GM18907 (cell line): Measurements from ENCODE around the gene WDCP.

Experiments used
- ATAC-seq: cut with Tn5 transposase; IDR thresholded peaks from one replicate; pipeline ENCODE4 v1.9.1; 2021; ENCODE audit warnings: mild to moderate bottlenecking, moderate library complexity; ENCODE audit not compliant: unreplicated experiment

Gene WDCP

DNA sequence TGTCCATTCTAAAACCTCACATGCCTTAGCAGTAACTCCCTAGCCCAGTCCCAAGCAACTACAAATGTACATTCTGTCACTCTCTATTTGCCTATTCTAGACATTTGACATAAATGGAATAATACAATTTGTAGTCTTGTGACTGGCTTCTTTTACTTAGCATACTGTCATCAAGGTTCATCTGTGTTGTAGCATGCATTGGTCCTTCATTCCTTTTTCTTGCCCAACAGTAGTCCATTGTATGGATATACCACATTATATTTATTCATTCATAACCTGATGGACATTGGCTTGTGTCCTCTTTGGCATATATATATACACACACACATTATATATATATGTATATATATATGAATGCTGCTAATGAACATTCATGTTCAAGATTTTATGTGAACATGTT is 39.5 kb downstream of the WDCP start:
- no peak for ATAC-seq

DNA sequence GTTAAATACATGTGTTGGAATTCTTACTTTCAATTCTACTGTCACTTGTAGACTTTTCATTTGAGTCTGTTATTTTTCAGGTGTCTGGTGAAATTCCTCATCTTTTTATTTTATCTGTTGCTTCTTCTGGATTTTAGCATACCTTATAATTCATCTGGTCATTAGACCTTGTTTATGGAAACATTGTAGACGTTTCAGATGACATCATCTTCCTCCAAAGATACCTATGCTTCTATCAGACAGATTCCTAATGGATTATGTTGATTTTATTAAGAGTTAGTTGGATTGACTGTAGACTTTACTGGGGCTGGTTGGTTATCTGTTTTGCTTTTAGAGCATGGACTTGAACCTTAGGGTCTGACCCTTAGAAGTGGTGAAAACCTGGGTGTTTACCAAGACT is 52.6 kb downstream of the WDCP start:
- ATAC-seq = no peak

DNA sequence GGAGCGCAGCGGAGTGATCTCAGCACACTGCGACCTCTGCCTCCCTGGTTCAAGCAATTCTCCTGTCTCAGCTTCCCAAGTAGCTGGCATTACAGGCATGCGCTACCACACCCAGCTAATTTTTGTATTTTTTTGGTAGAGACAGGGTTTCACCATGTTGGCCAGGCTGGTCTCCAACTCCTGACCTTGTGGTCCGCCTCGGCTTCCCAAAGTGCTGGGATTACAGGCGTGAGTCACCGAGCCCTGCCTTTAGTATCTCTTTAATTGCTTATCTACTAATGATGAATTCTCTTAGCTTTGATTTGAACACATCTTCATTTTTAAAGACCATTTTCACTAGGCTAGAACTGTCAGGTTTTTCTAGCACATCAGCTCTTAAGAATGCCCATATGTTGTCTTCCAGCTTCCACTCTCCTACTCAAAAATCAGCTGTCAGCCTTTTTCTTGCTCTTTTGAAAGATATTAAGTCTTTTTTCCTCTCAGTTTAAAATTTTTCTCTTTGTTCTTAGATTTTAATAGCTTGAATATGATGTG is 53.4 kb downstream of the WDCP start:
- ATAC-seq = no peak

DNA sequence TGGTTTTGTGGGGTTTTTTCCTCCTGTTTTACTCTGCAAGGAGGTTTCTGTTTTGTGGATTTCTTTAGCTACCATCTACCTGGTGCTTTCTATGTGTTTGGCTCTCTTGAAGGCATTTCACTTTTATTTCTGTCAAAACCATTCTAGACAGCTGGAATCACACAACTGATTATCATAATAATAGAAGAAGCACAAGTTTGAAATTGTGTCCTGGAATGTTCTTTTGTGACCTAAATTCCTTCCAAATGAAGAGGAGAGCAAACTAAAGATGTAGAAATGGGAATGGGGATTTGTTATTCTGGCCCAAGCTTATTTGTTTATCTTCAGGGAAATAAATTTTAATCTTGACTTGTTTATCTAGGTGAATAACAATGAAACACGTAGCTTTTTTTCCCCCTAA is 54.3 kb downstream of the WDCP start:
- no peak for ATAC-seq

DNA sequence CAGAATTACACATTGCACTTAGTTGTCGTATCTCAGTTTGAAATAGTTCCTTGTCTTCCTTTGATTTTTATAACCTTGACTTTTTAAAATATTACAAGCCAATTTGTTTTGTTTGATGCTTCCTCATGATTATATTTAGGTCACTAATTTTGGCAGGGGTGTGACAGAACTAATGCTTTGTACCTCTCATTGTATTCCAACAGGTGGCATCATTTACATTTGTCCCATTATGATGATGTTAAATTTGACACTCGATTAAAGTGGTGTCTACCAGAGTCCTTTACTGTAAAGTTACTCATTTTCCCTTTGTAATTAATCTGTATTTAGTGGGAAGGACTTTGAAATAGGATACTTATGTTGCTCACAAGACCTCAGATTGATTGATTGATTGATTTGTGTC is 58.8 kb downstream of the WDCP start:
- ATAC-seq = no peak
